Suprapubic skin (tissue), 3 donors: ENCODE measurements around the gene TEAD4.

Experiments
- POLR2AphosphoS5 ChIP-seq, 3 donors: sonication (generic); formaldehyde crosslinking; IDR thresholded peaks; one replicate each; pipeline ENCODE4 v1.6.1; 2017; ENCODE audit warnings: antibody characterized with exemption in 3 of 3
- TF ChIP-seq, protein P1 (sequence below), 2 donors: fragments of 200-600 bp in 1 of 2; fragments of 450-650 bp in 1 of 2; sonication (generic) in 1 of 2; IDR thresholded peaks; one replicate each; pipeline ENCODE4 v1.5.1; 2016 to 2019; ENCODE audit warnings: antibody characterized with exemption in 2 of 2, mild to moderate bottlenecking in 1 of 2, moderate library complexity in 1 of 2

DNA sequence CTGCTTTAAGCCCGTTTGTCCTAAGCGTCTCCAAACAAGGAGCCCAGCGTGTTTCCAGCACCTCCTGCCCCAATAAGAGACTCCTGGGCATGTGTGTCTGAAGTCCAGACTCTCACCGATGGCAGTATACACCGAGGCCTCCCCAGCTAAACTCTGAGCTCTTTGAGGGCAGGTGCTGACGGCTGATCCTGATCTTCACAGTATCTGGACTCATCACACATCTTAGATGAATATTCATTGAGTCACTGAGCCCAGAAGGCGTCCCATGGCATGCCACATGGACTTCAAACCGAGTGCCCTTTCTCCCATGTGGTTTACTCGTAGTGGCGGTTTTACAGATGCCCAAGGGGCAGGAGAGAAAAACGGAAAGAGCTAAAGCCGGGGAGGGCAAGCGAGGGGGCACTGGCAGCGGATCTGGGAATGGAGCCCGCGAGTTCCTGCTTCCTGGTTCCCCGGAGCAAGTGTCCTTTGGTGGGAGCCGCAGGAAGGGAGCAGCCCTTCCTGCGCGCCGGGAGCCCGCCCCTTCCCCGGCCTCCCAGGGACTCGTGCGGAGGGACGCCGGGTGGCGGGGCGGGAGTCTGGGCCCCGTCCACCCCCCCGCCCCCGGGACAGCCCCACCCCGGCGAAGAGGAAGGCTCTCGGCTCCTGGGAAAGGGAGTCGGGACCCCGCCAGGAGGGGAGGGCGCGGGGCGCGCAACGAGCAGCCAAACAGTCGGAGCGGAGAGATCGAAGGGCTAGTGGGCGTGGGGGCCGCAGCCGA is 585 bp upstream of the TEAD4 start:
- TF ChIP-seq, protein P1, sequence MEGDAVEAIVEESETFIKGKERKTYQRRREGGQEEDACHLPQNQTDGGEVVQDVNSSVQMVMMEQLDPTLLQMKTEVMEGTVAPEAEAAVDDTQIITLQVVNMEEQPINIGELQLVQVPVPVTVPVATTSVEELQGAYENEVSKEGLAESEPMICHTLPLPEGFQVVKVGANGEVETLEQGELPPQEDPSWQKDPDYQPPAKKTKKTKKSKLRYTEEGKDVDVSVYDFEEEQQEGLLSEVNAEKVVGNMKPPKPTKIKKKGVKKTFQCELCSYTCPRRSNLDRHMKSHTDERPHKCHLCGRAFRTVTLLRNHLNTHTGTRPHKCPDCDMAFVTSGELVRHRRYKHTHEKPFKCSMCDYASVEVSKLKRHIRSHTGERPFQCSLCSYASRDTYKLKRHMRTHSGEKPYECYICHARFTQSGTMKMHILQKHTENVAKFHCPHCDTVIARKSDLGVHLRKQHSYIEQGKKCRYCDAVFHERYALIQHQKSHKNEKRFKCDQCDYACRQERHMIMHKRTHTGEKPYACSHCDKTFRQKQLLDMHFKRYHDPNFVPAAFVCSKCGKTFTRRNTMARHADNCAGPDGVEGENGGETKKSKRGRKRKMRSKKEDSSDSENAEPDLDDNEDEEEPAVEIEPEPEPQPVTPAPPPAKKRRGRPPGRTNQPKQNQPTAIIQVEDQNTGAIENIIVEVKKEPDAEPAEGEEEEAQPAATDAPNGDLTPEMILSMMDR (IDR thresholded peaks at IDR 0.05), result no peak
- TF ChIP-seq POLR2AphosphoS5 (IDR thresholded peaks at IDR 0.05), result no peak
